ENCODE data around the gene HSPA6.
"Not testable (repeated sequence)": the region's sequence is repeated elsewhere in the genome, so short reads cannot be mapped to it uniquely, and the experiment has no call there.

Gene HSPA6

DNA sequence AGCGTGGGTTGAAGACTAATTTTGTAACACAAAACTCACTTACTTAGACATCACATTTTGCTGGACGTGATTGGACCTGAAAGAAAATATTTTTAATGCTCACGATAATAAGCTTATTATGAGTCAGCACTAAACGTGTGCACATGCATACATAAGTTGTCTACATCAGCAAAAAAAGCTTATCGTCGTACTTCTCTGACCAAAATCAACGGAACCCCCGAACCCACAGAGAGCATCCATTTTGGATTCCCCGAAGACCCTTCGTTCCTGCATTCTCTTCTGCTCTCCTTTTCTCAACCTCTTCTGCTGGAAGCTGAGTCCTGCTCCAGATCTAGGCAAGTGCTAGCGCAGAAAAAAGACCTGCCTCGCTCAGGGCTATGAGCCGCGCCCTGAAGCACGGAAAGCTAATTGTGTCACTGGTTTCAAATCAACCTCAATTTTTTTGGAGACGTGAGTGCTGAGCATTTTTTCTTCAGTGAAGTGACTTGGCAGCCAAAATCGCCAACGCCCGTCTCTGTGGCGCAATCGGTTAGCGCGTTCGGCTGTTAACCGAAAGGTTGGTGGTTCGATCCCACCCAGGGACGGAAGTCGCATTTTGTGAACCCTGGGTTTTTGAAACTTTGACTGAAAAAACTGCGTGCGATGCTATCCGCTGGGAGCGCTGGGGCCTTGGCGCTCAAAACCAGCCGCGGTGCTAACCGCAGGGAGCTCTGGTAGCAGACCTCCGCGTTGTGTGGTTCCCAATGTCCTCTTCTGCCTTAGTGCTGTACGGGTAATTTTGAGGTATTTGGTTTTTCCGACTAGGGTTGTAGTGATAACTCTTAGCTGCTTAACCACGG, 15.6 kb downstream of the HSPA6 start:
- H3K4me1 ChIP-seq (ENCODE audit: insufficient read depth, poor library complexity, severe bottlenecking); H3K36me3 ChIP-seq (ENCODE audit: low read depth); H3K27me3 ChIP-seq (ENCODE audit: insufficient read depth, poor library complexity, severe bottlenecking); H3K9me3 ChIP-seq (ENCODE audit: severe bottlenecking); DNase-seq (ENCODE audit: low spot score): not testable (repeated sequence)
- peak; percentile 78 for ATAC-seq (ENCODE audit: low read depth)
- H3K27ac ChIP-seq (ENCODE audit: poor library complexity, severe bottlenecking), result peak overlapping the region; percentile 25
- H3K4me3 ChIP-seq (ENCODE audit: severe bottlenecking), result peak overlapping the region; percentile 40

DNA sequence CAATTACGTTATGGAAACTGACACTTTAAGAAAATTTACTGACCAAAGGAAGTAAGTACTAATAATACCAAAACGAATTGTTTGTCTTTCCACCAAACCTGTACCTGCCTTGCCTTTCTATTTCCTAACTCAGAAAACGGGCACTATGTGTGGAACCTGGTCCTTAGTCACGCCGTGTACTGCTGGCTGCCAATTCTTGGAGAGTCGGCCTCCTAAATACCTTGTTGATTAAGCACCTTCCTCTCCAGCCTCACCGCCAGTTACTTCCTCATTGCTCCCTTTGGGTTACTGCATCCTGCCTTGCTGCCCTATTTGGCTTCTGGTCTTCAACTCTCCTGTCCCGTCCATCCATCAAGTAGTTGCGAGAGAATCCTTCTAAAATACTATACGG, 16.2 kb downstream of the HSPA6 start:
- peak; percentile 37; the same call in 1 of the 3 replicates for ATAC-seq (ENCODE audit: low read depth)
- H3K9me3 ChIP-seq (ENCODE audit: severe bottlenecking); H3K27me3 ChIP-seq (ENCODE audit: insufficient read depth, poor library complexity, severe bottlenecking); H3K36me3 ChIP-seq (ENCODE audit: low read depth); DNase-seq (ENCODE audit: low spot score); H3K4me1 ChIP-seq (ENCODE audit: insufficient read depth, poor library complexity, severe bottlenecking); H3K27ac ChIP-seq (ENCODE audit: poor library complexity, severe bottlenecking): not testable (repeated sequence)
- H3K4me3 ChIP-seq (ENCODE audit: severe bottlenecking), result peak overlapping the region; percentile 40

DNA sequence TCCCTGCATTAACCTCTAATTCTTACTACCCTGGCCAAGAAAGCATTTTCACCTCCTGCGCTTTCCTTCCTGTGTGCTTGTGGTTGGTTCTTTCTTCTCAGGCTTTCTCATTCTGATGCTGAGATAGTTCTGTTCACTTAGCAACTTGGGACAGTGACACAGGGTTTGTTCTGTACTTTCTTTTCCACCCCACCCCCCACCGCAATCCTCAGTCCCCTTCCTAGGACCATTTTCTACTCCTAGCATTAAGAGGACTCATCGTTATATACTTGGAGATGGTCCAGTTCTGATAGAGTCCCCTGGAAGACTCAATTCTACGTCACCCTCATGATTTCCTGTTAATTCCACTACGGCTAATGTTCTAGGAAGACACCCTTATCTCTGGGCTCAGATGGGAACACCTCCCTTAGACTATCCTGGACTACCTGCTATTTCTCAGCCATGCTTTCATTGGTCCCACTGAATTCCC, 17.8 kb downstream of the HSPA6 start:
- ATAC-seq (ENCODE audit: low read depth); H3K27ac ChIP-seq (ENCODE audit: poor library complexity, severe bottlenecking); H3K36me3 ChIP-seq (ENCODE audit: low read depth); H3K27me3 ChIP-seq (ENCODE audit: insufficient read depth, poor library complexity, severe bottlenecking); H3K4me3 ChIP-seq (ENCODE audit: severe bottlenecking); H3K9me3 ChIP-seq (ENCODE audit: severe bottlenecking); DNase-seq (ENCODE audit: low spot score); H3K4me1 ChIP-seq (ENCODE audit: insufficient read depth, poor library complexity, severe bottlenecking): not testable (repeated sequence)

DNA sequence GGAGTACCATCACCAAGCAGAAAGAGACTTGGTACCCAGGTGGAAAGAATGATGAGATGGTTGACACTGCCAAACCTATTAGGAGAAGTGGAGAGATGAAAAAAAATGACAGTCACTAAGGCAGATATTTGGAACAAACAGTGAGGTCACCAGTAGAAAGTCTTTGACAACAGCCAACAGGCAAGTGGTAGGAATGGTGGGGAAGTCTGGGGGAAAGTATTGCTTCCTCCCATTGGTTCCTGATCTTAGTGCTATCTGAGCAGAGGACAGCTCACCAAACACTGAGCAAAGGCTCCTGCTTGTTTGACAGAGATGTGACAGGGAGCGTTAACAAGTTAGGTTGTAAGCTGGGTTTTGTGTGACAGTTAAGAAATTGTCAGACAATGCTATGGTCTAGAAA, 18.8 kb downstream of the HSPA6 start:
- H3K27ac ChIP-seq (ENCODE audit: poor library complexity, severe bottlenecking); H3K9me3 ChIP-seq (ENCODE audit: severe bottlenecking); H3K4me1 ChIP-seq (ENCODE audit: insufficient read depth, poor library complexity, severe bottlenecking); H3K27me3 ChIP-seq (ENCODE audit: insufficient read depth, poor library complexity, severe bottlenecking); H3K36me3 ChIP-seq (ENCODE audit: low read depth); H3K4me3 ChIP-seq (ENCODE audit: severe bottlenecking); ATAC-seq (ENCODE audit: low read depth); DNase-seq (ENCODE audit: low spot score): not testable (repeated sequence)

DNA sequence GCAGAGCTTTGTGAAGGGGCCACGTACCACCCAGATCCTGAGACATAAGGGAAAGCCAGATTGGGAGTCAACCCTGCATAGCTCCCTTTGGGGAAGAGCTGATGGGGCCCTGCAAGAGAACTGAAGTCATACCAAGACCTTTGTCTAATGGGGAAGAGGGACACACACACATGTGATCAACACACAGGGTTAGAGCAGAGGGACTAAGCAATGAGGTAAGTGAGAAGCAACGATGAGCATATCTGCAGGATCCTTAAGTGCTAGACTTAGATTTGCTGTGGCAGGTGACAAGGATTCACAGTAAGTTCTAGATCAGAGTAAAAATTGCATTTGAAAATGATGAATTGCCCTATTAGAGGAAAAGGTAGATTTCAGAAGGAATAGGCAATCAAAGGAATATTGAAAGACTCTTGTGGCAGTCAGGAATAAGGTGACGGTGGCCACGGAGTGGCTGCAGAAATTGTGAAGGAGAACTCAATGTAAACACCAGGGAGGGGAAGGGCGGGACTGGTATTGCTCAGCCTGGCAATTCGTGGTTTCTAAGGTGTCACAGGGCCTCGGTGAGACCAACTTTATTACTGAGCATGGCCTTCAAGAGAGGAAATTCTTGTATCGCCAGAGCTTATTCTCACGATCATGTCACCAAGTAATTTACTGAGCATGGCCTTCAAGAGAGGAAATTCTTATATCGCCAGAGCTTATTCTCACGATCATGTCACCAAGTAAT, 20.8 kb downstream of the HSPA6 start:
- not testable (repeated sequence) for H3K4me1 ChIP-seq (ENCODE audit: insufficient read depth, poor library complexity, severe bottlenecking); H3K27ac ChIP-seq (ENCODE audit: poor library complexity, severe bottlenecking); H3K4me3 ChIP-seq (ENCODE audit: severe bottlenecking); H3K9me3 ChIP-seq (ENCODE audit: severe bottlenecking); H3K36me3 ChIP-seq (ENCODE audit: low read depth); H3K27me3 ChIP-seq (ENCODE audit: insufficient read depth, poor library complexity, severe bottlenecking); ATAC-seq (ENCODE audit: low read depth); DNase-seq (ENCODE audit: low spot score)

DNA sequence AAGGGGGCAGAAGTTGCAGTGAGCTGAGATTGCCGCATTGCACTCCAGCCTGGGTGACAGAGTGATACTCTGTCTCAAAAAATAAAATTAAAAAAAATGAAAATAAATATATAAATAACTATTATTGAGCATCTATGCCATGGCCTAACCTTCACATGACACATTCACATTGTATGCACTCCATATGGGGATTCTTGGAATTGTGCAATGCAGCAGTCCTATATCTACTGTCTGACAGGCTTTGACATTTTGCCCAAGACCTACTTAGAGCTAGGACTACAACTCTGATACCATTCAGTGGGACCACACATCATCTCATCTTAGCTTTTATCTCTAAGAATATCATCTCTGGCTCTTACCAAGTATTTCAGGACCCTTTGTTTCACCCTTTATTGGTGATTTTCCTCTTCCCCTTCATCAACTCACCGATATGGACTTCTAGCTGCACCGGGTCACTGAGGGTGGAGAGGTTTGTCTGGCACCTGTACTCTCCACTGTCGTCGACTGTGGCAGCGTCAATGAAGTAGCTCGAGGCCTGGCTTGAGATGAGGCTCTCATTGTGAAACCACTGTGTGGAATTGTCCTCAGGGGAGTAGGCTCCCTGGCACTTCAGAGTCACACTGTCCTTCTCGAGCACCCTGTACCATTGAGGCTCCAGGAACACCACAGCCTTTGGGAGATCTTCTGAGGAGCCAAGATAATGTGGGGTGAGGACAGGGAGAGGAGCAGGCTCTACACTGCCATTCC, 23.8 kb downstream of the HSPA6 start:
- not testable (repeated sequence) for ATAC-seq (ENCODE audit: low read depth); H3K27me3 ChIP-seq (ENCODE audit: insufficient read depth, poor library complexity, severe bottlenecking); H3K9me3 ChIP-seq (ENCODE audit: severe bottlenecking); H3K36me3 ChIP-seq (ENCODE audit: low read depth); DNase-seq (ENCODE audit: low spot score); H3K4me1 ChIP-seq (ENCODE audit: insufficient read depth, poor library complexity, severe bottlenecking); H3K27ac ChIP-seq (ENCODE audit: poor library complexity, severe bottlenecking); H3K4me3 ChIP-seq (ENCODE audit: severe bottlenecking)

DNA sequence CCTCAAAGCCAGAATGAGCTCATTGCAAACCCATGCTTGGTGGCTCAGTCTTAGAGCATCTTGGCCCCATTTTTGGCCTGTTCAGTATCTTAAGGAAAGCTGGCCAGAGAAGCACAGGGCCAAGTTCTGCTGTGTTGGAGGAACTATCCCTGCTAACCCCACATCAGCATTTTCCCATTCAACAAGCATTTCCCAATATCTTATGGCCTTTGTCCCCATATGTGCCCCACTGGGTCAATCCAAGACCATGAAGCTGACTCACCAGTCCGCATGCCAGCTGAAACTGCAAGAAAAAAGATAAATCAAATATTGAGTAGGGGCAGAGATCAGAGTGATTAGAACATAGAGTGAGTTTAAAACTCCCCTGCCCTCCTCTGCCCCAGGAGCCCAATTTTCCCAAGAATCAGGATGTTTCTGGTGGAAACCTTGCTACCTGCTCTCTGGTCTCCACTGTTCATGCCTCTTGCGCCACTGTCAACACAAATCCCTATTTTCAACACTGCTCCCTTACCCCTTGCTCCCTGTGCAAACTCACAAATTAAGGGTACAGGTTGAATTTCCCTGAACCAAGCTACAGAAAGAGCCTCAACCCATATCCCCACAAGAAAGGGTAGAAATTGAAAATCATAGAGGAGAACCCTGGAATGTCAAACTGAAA, 24.5 kb downstream of the HSPA6 start:
- not testable (repeated sequence) for H3K9me3 ChIP-seq (ENCODE audit: severe bottlenecking); H3K27me3 ChIP-seq (ENCODE audit: insufficient read depth, poor library complexity, severe bottlenecking); H3K36me3 ChIP-seq (ENCODE audit: low read depth); ATAC-seq (ENCODE audit: low read depth); H3K27ac ChIP-seq (ENCODE audit: poor library complexity, severe bottlenecking); H3K4me1 ChIP-seq (ENCODE audit: insufficient read depth, poor library complexity, severe bottlenecking); DNase-seq (ENCODE audit: low spot score); H3K4me3 ChIP-seq (ENCODE audit: severe bottlenecking)
